Muscle of leg (tissue), 11 donors: ENCODE measurements around the gene SORBS1. TPM values are rescaled to one million over a fixed set of nuclear protein-coding genes. Genes with fewer than 3 reads are reported as not detected.

Experiments
- DNase-seq: peaks from one replicate; pipeline ENCODE4 v3.0.0; 2013
- H3K27ac ChIP-seq: one replicate; pipeline ENCODE4 v1.5.1; 2013; ENCODE audit warnings: mild to moderate bottlenecking, low read length, control low read depth
- H3K27me3 ChIP-seq: one replicate; pipeline ENCODE4 v1.6.1; 2013; ENCODE audit warnings: low read length; ENCODE audit not compliant: control insufficient read depth, insufficient read depth
- H3K36me3 ChIP-seq: one replicate; pipeline ENCODE4 v1.6.1; 2013; ENCODE audit warnings: low read length; ENCODE audit not compliant: control insufficient read depth, insufficient read depth
- H3K4me1 ChIP-seq: one replicate; pipeline ENCODE4 v1.6.1; 2013; ENCODE audit warnings: low read length; ENCODE audit not compliant: control insufficient read depth, insufficient read depth
- H3K4me3 ChIP-seq: one replicate; pipeline ENCODE4 v1.5.1; 2013; ENCODE audit warnings: low read length, control low read depth
- H3K9me3 ChIP-seq: replicated peaks from 2 replicates; pipeline ENCODE4 v1.6.1; 2013; ENCODE audit warnings: low read depth, low read length; ENCODE audit not compliant: control insufficient read depth
- WGBS: methylation state at CpG from one replicate; pipeline ENCODE4 v1.1.5; 2013; ENCODE audit warnings: missing lambda C conversion rate; ENCODE audit not compliant: insufficient coverage; 5-methylcytosine and 5-hydroxymethylcytosine counted together
- polyA plus RNA-seq, 8 donors: library from polyadenylated mRNA; unstranded; fragments of 120-200 nt; gene quantifications; one replicate each; pipeline versions ENCODE4 v1.2.1 to v1.2.3, GENCODE V29; 2013; ENCODE audit warnings: inconsistent platforms in 1 of 8, low replicate concordance in 1 of 8; ENCODE audit not compliant: insufficient read length in 8 of 8, insufficient read depth in 1 of 8
- total RNA-seq: library from RNA; stranded (reverse); fragments of 120-200 nt; gene quantifications from one replicate; pipeline ENCODE4 v1.2.4, GENCODE V29; 2013

The SORBS1 gene
- total and polyA plus RNA-seq, 9 donors: 50.4 to 104 (median 57.8) TPM

GRCh38 chr10:95330966-95331453, 230.2 kb downstream of the SORBS1 start:
- WGBS: no CpG with 5 or more reads among the region's 1 CpG
- H3K27me3 ChIP-seq: no peaks in the 10 kb centered on the region
- H3K27ac ChIP-seq: no peak overlapping the region
- H3K4me3 ChIP-seq: no peak overlapping the region
- no peak for DNase-seq
- H3K4me1 ChIP-seq: peaks cover 18% of the 10 kb centered on the region
- H3K9me3 ChIP-seq: no peaks in the 10 kb centered on the region
- peaks cover 14% of the 10 kb centered on the region for H3K36me3 ChIP-seq

- no peaks in the 10 kb centered on the region for H3K27me3 ChIP-seq
- H3K4me3 ChIP-seq: no peak overlapping the region
- WGBS: 100% methylated on average over 1 of the region's 9 CpGs
- H3K4me1 ChIP-seq: peaks cover 16% of the 10 kb centered on the region
- DNase-seq: no peak
- no peaks in the 10 kb centered on the region for H3K9me3 ChIP-seq
- H3K36me3 ChIP-seq: peaks cover 14% of the 10 kb centered on the region
- no peak overlapping the region for H3K27ac ChIP-seq
Observed at GRCh38 chr10:95329296-95329695, 231.9 kb downstream of the SORBS1 start.

DNA sequence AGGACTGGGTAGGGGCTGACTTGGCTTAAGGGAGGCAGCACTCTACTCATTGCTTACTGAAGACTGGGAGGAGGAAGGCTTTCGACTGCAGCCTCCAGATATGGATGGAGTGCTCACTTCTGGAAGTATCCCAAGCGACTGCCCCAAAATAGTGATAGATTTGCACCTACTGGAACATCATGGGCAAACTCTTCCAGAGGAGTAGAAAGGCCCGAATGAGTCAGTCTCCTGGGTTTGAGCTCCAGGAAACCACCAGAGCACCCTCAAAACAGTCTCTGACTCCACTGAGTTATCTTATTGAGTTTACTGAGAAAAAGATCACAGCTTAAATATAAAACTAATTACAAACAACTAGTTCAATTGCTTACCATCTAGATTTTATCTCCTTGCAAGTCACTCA, 233.2 kb downstream of the SORBS1 start:
- no peak overlapping the region for H3K4me3 ChIP-seq
- DNase-seq: no peak
- H3K4me1 ChIP-seq: peaks cover 13% of the 10 kb centered on the region
- H3K9me3 ChIP-seq: no peaks in the 10 kb centered on the region
- no peaks in the 10 kb centered on the region for H3K27me3 ChIP-seq
- H3K27ac ChIP-seq: no peak overlapping the region
- H3K36me3 ChIP-seq: peaks cover 11% of the 10 kb centered on the region
- 80% methylated on average over 1 of the region's 3 CpGs for WGBS

GRCh38 chr10:95327367-95327766, 233.8 kb downstream of the SORBS1 start:
- Histone ChIP-seq H3K36me3 (peaks cover 11% of the 10 kb centered on the region), H3K4me3 (no peak overlapping the region), H3K4me1 (peaks cover 13% of the 10 kb centered on the region), H3K27ac (peak overlapping the region; percentile 25), H3K27me3 (no peaks in the 10 kb centered on the region), H3K9me3 (no peaks in the 10 kb centered on the region)
- 24% methylated on average over 5 of the region's 5 CpGs for WGBS
- peak; percentile 74 for DNase-seq

GRCh38 chr10:95326396-95326795, 234.8 kb downstream of the SORBS1 start:
- Histone ChIP-seq H3K9me3 (no peaks in the 10 kb centered on the region), H3K27ac (no peak overlapping the region), H3K4me3 (no peak overlapping the region), H3K4me1 (peaks cover 13% of the 10 kb centered on the region), H3K36me3 (peaks cover 11% of the 10 kb centered on the region), H3K27me3 (no peaks in the 10 kb centered on the region)
- no peak for DNase-seq
- WGBS: no CpG with 5 or more reads among the region's 2 CpGs

GRCh38 chr10:95325863-95326262, 235.3 kb downstream of the SORBS1 start:
- WGBS: no CpG with 5 or more reads among the region's 2 CpGs
- H3K36me3 ChIP-seq: peaks cover 11% of the 10 kb centered on the region
- no peaks in the 10 kb centered on the region for H3K9me3 ChIP-seq
- peaks cover 13% of the 10 kb centered on the region for H3K4me1 ChIP-seq
- DNase-seq: no peak
- no peak overlapping the region for H3K4me3 ChIP-seq
- no peak overlapping the region for H3K27ac ChIP-seq
- H3K27me3 ChIP-seq: no peaks in the 10 kb centered on the region

DNA sequence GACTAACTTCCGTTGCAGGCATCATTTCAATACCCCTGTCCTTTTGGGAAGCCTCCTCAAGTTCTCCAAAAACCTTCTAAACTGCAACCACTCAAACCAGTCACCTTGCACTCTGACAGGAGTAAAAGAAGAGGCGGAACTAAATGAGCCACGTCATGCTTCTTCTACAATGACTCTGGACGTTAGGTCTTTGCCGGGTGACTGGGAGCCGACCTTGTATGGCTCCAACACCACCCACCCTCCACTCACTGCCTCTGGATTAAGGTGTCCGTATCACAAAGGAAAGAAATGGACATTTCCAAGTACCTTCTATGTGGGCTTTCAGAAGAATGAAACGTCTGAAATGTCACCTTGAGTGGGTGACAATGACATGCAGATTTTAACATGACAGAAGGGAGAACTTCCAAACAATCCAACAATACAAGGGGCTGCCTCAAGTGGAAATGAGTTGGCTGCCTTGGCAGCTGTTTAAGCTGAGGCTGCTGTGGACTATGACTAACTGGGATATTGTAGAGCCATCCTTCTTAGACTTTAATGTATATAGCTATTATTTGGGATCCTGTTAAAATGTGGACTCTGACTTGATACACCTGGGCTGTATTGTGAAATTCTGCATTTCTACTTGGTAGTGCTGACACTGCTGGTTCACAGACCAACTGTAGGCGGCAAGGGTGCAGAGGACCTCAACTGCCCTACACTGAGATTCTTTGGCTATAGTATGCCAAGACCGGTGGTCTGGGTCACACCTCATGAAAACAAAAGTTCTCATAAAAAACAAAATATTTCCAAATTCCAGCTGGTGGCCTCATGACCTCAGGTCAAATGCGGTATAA, 236.5 kb downstream of the SORBS1 start:
- Histone ChIP-seq H3K4me1 (peaks cover 13% of the 10 kb centered on the region), H3K4me3 (no peak overlapping the region), H3K9me3 (no peaks in the 10 kb centered on the region), H3K27ac (no peak overlapping the region), H3K27me3 (no peaks in the 10 kb centered on the region), H3K36me3 (peaks cover 11% of the 10 kb centered on the region)
- WGBS: no CpG with 5 or more reads among the region's 11 CpGs
- no peak for DNase-seq

DNA sequence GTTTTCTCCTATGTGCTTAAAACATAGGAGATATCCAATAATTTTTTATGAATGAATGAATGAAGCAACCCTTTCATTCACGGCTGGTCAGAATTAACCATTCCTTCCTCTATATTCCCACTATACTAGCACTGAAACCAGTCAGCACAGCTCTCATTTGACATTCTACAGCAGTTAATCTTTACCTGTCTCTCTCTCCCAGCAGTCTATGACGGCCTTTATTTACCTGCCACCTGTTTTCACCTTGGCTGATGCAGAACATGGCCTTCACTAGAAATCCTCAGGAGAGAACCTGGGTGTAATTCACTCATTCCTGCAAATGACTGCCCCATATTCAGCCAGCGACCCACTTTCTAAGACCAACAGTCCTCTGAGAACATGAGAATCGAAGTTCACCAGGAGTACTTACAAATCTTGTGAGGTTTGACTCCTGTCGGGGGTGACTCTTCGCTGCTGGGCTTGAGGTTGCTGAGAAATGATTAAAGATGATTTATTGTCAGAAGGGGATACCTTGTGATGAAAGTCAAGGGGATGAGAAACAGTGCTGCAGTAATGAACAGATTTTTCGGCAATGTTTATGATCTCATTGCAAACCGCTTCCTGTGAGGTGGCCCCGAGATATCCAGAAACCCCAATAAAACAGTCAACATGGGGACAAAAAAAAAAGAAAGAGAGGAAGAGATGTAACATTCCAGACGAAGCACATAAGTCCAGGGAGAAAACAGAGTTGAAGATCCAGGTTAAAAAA, 239.4 kb downstream of the SORBS1 start:
- Histone ChIP-seq H3K27ac (no peak overlapping the region), H3K9me3 (no peaks in the 10 kb centered on the region), H3K4me1 (no peaks in the 10 kb centered on the region), H3K36me3 (peaks cover 11% of the 10 kb centered on the region), H3K27me3 (no peaks in the 10 kb centered on the region), H3K4me3 (no peak overlapping the region)
- 53% methylated on average over 5 of the region's 10 CpGs for WGBS
- no peak for DNase-seq

GRCh38 chr10:95319239-95319638, 241.9 kb downstream of the SORBS1 start:
- no peaks in the 10 kb centered on the region for H3K4me1 ChIP-seq
- peaks cover 18% of the 10 kb centered on the region for H3K36me3 ChIP-seq
- H3K27ac ChIP-seq: no peak overlapping the region
- H3K4me3 ChIP-seq: no peak overlapping the region
- H3K9me3 ChIP-seq: no peaks in the 10 kb centered on the region
- no peak for DNase-seq
- H3K27me3 ChIP-seq: no peaks in the 10 kb centered on the region

DNA sequence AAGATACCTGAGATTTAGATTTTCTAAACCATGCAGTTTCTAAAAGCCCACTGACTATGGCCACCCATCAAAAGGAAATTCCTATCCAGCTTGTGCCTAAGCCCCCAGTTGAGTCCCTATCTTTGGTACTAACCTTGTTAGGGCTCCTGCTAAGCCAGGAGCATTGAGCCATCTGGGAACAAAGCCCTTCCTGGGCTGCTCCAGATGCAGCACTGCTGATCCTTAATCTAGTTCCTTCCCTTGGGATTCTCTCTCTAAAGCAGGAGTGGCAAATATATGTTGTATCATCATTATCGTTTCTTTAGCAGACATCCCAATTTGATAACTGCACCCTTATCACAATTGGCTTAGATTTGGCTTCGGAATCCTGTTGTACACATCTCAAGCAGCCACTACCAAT, 245.7 kb downstream of the SORBS1 start:
- Histone ChIP-seq H3K27ac (no peak overlapping the region), H3K36me3 (peaks cover 13% of the 10 kb centered on the region), H3K9me3 (no peaks in the 10 kb centered on the region), H3K27me3 (no peaks in the 10 kb centered on the region), H3K4me1 (no peaks in the 10 kb centered on the region), H3K4me3 (no peak overlapping the region)
- no CpG with 5 or more reads among the region's 2 CpGs for WGBS
- DNase-seq: no peak
